SU-DHL-6 (cell line): ENCODE data around the gene MAST4.

ENCODE experiments used
- EZH2phosphoT487 ChIP-seq: fragments of 200-600 bp; sonication (generic), shearing (Covaris generic); conservative IDR thresholded peaks from 2 replicates; pipeline ENCODE4 v1.6.1; 2018; ENCODE audit warnings: mild to moderate bottlenecking, antibody characterized with exemption, low read length, moderate library complexity, mixed read lengths
- TF ChIP-seq, protein P1 (sequence below): fragments of 200-600 bp; sonication (generic); IDR thresholded peaks from one replicate; pipeline ENCODE4 v1.5.1; 2017; ENCODE audit warnings: antibody characterized with exemption, mild to moderate bottlenecking, low read length, moderate library complexity; ENCODE audit not compliant: insufficient read depth, poor library complexity, severe bottlenecking

DNA sequence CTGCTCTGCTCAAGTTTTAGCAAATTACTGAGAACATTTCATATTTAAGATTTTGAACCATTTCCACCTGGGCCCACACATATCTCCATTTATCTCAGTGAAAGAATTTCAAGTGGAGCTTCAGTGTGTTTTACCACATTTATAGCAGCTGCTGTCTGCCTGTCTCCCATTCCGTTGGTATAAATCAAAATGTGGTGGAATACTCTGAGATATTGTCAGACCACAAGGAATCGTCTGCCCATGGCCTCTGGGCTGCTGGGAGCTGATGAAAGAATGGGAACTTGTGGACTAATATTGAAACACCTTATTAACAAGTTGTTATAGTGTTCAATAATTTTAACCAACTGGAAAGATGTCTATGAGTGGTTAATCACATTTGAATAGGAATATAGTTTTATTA lies 33.3 kb downstream of the MAST4 start:
- TF ChIP-seq, protein P1, sequence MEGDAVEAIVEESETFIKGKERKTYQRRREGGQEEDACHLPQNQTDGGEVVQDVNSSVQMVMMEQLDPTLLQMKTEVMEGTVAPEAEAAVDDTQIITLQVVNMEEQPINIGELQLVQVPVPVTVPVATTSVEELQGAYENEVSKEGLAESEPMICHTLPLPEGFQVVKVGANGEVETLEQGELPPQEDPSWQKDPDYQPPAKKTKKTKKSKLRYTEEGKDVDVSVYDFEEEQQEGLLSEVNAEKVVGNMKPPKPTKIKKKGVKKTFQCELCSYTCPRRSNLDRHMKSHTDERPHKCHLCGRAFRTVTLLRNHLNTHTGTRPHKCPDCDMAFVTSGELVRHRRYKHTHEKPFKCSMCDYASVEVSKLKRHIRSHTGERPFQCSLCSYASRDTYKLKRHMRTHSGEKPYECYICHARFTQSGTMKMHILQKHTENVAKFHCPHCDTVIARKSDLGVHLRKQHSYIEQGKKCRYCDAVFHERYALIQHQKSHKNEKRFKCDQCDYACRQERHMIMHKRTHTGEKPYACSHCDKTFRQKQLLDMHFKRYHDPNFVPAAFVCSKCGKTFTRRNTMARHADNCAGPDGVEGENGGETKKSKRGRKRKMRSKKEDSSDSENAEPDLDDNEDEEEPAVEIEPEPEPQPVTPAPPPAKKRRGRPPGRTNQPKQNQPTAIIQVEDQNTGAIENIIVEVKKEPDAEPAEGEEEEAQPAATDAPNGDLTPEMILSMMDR, result no peak
- TF ChIP-seq EZH2phosphoT487, result no peak
